GM08714 (cell line): ENCODE results near the gene GTSE1.

Experiments used
- H3K4me3 ChIP-seq: fragments of 200-500 bp; sonication (Bioruptor generic); 2 replicates; pipeline ENCODE4 v1.5.1; 2014; ENCODE audit warnings: mild to moderate bottlenecking, low read length, inconsistent platforms
- ZNF274 ChIP-seq: IDR thresholded peaks from 2 replicates; pipeline ENCODE4 v1.6.1; 2012; ENCODE audit warnings: mild to moderate bottlenecking, low read depth, low read length

Gene GTSE1

DNA sequence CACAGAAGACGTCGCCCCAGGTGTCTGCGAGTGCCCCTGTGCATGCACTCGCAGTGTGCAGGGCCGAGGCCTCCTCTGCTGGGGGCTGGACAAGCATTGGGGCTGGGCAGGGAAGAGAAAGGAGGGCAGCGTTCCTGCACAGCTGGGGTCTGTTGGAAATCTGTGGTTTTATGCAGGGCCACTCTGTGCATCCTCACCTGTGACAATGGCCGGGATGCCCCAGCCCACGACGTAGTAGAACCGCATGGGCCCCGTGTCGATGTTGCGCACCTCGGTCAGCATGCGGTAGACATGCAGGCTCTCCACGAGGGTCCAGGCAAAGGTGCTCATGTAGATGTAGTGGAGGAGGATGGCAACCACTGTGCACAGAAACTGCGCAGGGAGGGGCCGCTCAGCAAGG lies 76.0 kb downstream of the GTSE1 start:
- no peak for TF ChIP-seq ZNF274
- no peak overlapping the region for H3K4me3 ChIP-seq

DNA sequence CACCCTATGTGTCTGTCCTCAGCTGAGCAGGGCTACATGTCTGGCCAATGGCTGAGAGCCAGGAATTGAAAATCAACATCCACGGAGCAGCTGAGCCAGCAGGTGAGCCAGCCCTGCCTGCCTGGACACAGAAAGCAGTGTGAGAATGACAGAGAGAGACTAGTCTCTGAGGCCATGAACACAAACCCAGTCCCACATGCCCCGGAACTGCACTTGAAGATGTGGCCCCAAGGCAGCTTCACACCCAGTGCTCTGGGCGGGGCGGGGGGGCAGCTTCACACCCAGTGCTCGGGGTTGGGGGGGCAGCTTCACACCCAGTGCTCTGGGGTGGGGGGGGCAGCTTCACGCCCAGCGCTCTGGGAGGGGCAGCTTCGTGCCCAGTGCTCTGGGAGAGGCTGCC lies 76.5 kb downstream of the GTSE1 start:
- H3K4me3 ChIP-seq, result no peak overlapping the region
- TF ChIP-seq ZNF274, result no peak

DNA sequence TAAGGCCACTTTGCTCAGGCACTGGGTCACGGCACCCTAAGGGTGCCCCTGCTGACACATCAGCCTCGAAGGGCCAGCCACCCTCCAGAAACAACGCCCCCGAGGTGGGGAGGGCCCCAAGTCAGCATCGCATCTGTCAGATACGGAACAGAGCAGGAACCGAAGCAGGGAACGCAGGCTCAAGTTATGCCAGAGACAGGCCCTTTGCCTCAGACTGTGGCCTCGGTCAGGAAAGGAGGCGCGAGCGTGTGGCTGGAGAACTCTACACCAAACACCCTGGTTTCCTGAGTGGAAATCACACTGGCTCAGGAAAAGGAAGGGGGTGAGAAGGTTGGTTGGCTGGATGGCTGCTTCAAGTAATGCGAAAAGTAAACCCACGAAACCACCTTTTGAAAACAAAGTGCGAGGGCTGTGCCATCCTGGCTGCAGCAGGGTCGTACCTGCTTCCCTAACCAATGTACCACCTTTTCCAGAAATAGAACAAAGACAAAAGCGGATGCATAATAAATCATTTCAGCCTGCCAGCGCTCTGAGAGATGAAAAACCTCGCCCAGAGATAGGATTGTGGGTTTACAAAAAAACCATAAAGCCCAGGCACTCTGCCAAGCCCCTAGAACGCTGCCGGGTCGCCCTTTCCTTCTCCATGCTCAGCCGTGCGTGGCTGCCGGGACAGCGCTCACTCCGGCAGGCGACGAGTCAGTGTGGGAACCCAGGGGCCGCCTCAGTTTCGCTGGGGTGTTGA lies 77.4 kb downstream of the GTSE1 start:
- no peak for TF ChIP-seq ZNF274
- no peak overlapping the region for H3K4me3 ChIP-seq

DNA sequence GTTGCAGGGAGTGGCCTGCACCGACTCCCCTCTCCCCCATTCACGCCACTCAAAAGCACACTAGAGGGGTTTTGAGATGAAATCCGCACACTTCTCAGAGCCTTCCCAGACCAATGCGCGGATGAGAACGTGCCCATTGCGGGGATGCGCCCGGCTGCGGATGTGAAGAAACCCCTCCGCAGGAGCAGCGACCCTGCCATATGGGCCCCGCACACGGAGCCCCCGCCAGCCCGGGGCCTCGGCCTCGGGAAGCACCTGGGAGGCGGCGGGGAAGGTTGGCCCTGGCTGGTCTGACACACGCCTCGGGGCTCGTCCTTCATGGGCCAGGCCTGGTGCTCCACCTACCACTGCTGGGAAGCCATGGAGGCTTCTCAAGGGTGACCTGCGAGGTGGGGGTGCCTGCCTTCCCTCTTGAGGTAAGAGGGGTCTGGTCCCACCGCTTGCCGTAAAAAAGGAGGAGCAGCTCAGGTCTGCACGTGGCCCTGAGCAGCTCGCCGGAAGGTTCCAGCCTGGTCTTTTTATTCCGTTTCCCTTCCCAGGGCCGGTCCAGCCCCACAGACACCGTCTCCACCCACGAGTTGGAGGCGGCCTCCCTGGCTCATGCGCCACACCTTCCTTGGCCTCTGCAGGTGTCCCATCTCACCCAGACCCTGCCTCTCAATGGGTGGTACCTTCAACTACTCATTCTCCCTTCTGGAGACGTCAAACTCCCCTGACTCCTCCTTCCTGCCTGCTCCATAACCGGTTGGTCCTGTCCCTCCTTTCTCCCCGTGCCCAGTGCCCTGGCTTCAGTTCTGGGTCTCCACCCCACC lies 78.2 kb downstream of the GTSE1 start:
- TF ChIP-seq ZNF274, result no peak
- no peak overlapping the region for H3K4me3 ChIP-seq

DNA sequence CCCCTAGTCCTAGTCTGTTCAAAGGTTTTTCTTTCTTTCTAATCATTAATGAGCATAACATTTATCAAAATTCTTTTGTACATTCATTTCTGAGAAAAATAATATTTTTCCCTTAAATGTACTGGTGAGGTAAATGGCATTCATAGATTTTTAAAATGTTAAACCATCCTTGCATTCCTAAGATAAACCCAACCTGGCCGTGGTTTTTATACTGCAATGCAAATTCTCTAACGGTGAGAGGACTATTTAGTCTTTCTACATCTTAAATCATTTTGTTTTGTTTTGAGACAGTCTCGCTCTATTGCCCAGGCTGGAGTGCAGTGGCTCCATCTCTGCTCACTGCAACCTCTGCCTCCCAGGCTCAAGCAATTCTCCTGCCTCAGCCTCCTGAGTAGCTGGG lies 79.4 kb downstream of the GTSE1 start:
- TF ChIP-seq ZNF274, result no peak
- H3K4me3 ChIP-seq, result no peak overlapping the region

DNA sequence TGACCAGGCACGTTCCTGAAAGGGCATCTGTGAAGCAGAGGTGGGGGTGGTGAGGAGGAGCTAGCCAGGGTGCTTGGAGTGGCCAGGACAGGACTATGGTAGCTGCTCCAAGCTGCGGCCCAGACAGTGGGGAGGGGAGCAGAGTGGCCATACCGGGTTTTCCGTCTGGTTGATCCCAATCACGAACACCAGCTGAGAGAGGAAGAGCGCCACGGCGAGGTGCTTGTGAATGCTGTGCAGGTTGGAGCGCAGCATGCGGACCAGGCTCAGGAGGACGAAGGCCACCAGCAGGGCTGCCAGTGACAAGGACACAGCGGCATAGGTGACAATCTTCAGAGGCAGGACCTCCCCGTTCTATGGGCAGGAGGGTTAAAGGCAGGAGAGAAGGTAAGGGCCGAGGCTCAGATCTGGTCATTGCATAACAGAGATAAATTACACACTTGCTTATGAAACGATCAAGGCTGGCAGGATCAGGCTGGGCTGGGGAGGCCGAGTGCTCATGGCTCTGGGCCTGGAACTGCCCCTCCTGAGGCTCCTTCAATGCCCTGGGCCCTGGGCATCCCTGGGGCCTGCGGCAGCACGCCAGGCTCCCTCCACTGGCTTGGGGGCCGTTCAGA lies 80.3 kb downstream of the GTSE1 start:
- no peak overlapping the region for H3K4me3 ChIP-seq
- no peak for TF ChIP-seq ZNF274

DNA sequence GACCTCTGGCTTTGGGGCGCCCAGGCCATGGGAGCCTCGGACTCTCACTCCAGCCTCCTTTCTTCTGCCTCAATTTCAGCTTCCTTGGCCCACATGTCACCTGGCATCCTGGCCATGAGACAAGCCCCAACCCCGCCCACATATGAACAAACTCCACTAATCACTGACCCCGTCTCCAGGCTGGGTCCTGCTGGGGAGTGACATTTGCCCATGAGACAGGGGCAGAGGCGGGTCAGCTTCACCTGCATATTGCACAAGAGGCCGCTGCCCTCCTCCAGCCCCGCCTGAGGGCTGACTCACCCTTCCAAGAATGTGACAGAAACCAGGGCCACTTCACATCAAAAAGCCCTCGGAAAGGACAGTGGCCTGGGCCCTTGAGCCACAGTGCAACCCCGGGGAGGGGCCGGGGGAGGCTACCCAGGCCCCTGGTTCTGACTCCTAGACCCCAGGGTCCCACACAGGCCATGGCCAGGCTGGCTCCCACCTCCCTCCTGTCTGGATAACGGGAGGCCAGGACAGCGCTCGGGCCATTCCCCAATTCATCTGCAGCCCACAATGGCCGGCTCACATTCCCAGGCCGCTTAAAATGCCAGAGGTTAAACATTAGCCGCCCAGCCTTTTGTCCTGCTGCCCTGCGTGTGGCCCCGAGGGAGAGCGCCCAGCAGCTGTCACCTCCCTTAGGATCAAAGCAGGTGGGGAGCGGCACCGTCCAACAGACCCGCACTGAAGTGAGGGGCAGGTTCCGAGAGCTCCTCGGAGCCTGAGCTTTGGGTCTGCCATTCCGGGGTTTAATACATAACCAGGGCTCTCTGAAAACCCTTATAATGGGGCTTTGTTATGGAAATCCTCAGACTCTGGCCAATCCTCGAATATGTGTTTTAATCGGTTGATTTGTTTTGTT lies 81.1 kb downstream of the GTSE1 start:
- no peak overlapping the region for H3K4me3 ChIP-seq
- no peak for TF ChIP-seq ZNF274

DNA sequence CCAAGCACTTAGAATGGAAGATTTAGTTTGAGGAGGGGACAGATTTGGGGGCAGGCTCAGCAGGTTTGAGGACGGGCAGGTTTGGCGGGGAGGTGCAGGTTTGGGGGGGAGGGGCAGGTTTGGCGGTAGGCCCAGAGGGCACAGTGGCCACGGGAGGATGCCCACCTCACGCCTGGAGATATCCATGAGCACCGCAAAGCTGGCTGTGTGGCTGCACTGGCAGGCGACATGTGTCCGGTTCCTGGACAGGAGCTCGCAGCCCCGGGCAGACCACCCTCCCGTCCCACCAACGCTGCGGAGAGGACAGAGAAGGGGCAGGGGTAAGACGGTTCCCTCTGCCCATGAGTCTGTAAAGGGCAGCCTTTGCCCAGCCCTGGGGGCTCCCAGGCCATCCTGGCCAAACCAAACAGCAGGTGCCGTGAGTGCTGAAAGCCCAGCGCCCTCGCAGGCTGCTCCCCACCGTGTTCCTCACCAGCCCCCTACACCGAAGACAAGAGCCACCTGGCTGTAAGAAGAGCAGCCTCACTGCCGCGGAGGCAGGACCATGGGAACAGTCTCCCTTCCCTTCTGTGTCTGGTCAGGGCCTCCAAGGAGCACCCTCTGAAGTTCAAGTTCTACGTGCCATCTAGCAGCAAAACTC lies 81.9 kb downstream of the GTSE1 start:
- H3K4me3 ChIP-seq, result no peak overlapping the region
- no peak for TF ChIP-seq ZNF274

DNA sequence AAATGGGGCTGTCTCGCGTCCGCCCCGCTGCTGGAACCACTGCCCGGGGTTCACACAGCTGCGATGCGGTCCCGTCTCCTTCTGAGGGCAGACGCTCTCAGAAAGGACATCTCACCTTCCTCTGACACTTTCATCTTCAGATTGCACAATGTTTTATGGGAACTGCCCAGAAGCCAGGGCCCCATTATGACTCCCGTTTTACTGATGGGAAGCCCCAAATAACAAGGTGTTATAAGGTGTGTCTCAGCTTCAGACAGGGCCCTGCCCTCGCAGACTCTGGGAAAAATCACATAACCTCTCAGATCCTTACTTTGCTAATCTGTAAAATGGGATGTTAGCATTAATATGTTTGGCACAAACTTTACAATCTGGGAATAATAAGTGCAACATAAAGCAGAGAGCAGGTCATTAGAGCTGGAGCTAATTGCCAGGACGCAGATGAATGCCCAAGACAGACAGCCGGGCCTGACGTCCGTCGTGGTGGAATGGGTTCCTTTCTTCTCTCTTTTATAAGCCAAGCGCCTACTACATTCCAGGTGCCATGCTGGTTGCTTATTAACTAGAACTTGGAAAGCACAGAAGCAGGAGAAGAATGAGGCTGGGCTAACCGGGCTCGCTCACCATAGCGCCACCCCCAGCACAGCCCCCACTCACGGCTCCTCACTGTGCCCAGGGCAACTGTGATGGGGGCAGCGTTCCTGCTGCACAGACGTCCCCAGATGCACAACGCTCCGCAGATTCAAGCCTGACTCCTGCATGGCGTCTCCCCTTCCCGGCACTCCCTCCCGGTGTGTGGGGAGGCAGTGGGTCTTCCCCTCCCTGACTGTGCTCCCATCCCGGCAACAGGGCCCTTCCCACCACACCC lies 82.6 kb downstream of the GTSE1 start:
- no peak overlapping the region for H3K4me3 ChIP-seq
- TF ChIP-seq ZNF274, result no peak

DNA sequence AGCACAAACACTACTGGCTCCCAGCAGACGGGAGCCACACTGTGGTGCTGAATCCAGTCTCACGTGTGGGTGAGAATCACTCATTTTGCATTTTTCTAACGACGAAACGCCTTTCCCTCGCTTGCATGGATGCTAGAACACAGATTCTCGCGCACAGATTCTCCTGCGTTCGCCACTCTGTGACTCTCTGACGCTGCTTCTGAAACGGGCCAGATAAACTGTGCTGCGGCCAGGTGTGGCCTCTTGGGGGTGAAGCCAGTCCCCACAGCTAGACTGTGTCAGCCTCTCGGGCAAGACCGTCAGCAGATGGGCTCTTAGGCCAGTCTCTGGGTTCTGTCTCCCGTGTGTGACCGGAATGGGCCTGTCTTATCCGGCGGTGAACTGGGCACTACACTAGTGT lies 83.4 kb downstream of the GTSE1 start:
- no peak overlapping the region for H3K4me3 ChIP-seq
- no peak for TF ChIP-seq ZNF274
